ENCODE results near the gene SPHK1.

SPHK1 gene

DNA sequence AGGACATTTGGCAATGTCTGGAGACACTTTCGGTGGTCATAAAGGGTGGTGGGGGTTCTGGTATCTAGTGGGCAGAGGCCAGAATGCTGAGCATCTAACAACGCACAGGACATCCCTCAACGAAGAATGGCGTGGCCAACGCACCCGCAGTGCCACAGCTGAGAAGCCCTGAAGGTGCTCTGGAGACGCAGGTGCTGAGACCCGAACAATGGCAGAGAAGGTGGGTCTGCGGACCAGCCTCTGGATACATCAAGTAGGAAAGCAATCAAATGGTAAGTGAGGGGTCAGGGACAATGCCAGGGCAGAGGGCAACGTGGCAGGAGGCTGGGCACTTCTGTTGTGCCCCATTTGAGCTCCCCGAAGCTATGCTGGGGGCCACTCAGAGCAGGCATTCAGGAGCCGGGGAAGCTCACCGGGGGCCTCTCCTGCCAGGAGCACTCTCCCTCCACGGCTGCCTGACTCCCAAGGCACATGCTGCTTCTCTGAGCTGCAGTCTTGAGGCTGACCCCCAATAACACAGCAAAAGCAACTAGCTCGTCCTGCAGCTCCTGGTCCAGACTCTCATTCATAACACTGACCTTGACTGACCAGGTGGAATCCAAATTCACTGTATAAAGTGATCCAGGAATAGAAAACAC is 26.0 kb downstream of the SPHK1 start:
- DNase-seq, result no peak

GRCh38 chr17:76411247-76411646 is 26.8 kb downstream of the SPHK1 start:
- no peak for DNase-seq

- no peak for DNase-seq
Measured at GRCh38 chr17:76414334-76415295, 30.2 kb downstream of the SPHK1 start.

- DNase-seq, result no peak
Measured at GRCh38 chr17:76415786-76416185, 31.4 kb downstream of the SPHK1 start.

GRCh38 chr17:76416457-76416856 is 32.0 kb downstream of the SPHK1 start:
- DNase-seq, result no peak

DNA sequence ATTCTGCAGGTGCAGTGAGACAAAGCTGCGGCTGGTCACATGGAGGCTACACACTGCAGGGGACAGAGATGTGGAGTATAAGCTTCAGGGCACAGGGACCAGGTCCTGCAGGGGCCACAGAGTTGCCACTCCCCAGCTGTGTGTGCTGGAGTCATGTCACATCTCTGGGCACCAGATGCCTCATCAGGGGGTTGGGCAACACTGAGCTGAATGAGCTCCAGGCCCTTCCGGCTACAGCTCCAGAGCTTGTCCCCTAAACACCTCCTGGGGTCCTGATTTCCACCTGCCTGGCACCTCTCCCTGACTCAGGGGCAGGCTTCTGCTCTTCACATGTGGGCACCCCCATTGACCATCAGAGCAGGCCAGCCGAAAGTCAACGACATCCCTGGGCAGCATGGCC is 32.5 kb downstream of the SPHK1 start:
- no peak for DNase-seq

GRCh38 chr17:76417499-76418143 is 33.2 kb downstream of the SPHK1 start:
- no peak for DNase-seq

DNA sequence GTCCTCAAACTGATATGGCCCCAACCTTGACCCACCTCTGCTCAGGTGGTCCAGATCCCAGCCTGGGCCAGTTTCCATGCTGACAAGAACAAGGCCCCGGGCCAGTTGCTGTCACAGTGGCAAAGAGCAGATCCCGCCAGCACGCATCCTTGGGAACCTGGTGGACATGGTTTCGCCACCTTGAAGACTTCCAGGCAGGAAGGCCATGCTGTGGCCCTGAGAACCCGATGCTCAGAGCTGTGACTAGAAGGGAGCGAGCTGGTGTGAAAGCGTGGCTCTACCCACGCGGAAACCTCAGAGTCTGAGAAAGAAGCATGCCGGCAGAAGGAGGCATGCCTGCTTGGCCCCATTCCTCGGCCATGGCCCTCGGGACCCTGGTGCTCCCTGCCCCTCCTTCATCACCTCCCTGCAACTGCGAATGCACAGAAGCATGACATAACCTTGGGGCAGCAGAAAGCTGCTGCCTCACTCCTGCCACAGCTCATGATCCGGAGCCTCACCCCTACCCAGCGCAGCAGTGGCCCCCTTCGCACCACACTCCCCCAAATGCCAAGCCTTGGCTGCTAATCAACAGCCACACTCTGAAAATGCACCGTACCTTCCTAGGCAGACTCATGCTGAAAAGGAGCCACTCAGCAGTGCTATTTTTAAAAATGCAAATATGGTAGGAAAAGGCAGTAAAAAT is 35.3 kb downstream of the SPHK1 start:
- DNase-seq, result no peak

- DNase-seq, result no peak
Measured at GRCh38 chr17:76420356-76421043, 36.1 kb downstream of the SPHK1 start.

GRCh38 chr17:76421044-76421407 is 36.6 kb downstream of the SPHK1 start:
- no peak for DNase-seq

DNA sequence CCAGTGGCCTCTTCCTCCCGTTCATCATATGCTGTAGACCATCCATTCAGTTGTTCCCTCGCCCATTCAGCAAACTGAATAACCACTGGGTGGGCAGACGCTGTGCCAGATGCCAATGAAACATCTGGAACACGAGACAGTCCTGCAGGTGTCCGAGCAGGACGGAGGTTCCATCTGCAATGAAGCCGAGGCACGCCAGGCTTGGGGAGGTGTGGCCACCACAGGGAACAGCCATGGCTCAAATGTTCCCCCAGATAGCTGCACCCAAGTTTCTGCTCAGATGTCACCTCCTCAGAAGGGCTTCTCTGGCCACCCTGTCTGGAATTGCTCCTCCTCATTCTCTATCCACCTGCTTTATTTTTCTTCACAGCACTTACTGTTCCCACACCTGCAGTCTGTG is 38.0 kb downstream of the SPHK1 start:
- no peak for DNase-seq

GRCh38 chr17:76422860-76423259 is 38.5 kb downstream of the SPHK1 start:
- no peak for DNase-seq

DNA sequence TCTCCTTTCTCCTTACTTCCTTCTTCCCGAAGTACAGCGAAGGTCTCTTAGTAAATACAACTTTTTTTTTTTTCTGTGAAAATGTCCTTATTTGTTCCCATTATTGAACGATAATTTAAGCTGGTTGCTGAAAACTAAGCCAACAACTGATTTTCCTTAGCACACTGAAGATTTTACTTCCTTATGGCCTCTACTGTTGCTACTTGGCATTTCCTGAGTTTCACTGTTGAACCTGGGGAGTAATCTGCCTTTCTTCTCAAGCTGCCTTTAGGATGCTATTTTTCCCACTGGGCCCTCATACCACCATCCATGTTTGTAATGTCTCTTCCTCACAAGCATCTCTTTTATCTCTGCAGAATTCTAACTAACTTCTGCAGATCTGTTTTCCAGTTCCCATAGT is 42.4 kb downstream of the SPHK1 start:
- no peak for DNase-seq

DNA sequence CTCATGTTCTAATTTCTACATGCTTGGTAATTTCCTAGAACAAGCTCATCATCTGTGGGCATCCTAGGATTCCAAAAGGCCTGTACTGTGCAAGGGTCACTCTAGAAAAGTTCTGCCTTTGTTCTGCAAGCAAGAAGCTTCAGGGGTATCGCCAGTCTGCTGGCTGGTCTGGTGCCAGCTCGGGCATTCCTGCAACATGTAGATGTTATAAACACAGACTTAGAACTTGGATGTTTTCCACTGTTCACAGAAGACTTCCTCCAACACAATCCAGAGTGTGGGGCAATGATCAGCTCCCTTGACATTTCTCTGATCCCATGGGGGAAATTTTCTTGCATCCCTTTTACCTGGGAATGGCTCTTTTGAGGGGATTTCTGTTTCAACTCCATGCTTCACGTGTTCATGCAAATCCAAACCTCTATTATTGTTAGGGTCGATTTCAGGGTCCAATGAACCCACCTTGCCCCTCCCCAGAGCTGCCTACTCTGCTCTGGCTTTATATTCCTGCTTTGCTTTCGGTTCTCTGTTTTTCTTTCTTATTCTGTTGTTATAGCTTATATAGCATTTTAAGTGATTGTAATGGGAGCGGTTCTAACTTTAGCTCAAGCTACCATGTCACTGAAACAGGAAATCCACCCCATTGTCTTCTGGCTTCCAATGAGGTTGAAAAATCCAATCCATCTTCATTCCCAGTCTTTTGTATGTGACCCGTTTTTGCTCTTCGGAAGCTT is 43.3 kb downstream of the SPHK1 start:
- DNase-seq, result no peak

DNA sequence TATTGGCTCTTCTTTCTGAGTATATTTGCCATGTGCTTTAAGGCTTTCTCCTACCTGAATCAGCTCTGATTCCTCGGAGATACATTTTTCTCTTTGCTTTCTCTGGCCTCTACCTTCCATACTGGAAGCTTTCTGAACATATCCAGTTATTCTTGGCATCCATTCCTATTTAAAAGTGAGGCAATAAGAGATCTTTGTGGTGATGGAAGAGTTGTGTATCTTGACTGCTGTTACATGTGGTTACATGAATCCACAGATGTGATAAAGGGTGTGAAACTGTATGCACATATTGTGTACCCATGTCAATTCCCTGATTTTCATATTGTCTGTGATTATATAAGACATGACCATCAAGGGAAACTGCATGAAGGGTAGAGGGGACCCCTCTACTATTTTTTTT is 44.1 kb downstream of the SPHK1 start:
- no peak for DNase-seq

DNA sequence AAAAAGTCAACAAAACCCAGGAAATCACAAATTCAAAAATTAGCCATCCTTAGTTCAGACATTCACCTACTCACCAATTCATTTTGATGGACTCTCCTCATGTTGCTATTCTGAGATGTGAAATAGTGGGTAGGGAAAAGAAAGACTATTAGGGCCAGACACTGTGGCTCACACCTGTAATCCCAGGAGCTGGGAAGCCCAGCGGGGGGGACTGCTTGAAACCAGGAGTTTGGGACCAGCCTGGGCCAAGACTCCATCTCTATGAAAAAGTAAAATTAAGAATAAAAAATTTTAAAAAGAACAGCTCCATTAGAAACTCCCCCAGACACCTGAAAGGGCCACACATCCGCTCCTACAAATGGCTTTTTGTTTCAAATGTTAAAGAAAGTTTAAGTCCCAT is 47.1 kb downstream of the SPHK1 start:
- DNase-seq, result no peak

GRCh38 chr17:76432004-76432403 is 47.6 kb downstream of the SPHK1 start:
- DNase-seq, result no peak

DNA sequence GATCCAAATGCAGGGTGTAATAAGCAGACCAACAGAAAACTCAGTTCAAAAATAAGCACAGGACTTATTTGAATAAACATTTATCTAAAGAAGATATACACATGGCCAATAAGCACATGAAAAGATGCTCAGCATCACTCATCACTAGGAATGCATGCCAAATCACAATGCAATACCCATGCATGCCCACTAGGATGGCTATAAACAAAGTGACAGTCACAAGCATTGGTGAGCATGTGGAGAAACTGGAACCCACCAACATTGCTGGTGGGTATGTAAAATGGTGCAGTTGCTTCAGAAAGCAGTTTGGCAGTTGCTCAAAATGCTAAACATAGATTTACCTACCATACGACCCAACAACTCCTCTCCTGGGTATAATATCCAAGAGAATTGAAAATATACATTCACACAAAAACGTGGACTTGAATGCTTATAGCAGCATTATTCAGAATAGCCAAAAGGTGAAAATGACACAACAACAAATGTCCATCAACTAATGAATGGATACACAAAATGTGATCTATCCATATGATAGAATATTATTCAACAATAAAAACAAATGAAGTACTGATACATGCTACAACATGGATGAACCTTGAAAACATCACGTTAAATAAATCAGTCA is 48.4 kb downstream of the SPHK1 start:
- DNase-seq, result no peak

DNA sequence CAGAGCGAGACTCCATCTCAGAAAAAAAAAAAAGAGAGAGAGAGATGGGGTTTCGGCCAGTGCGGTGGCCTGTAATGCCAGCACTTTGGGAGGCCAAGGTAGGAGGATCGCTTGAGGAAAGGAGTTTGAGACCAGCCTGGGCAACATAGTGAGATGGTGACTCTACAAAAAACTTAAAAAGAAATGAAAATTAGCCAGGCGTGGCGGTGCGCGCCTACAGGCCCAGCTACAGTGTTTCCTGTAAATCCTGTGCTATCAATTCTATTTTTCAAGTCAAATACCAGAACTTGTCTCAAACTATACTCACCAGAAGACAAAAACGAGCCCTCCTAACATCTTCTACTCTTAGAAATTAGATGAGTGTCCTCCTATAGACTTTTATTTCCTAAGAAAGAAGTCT is 49.3 kb downstream of the SPHK1 start:
- no peak for DNase-seq

DNA sequence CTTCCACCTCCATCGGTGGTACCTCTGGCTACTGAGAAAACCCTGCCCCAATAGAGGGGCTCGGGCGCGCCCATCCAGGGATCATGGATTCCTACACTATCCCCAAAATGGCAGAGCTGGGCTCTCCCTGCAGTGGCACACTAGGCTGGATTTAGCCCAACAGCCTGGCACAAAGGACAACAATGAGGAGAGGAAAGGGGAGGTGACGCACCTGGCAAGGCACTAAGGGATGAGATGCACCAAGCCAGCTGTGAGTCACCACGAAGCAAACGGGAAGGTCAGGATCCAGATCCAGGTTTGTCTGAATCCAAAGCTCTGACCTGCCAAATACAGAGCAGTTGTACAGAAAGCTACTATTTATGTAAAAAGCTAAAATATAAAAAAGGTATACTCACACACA is 50.5 kb downstream of the SPHK1 start:
- DNase-seq, result no peak

DNA sequence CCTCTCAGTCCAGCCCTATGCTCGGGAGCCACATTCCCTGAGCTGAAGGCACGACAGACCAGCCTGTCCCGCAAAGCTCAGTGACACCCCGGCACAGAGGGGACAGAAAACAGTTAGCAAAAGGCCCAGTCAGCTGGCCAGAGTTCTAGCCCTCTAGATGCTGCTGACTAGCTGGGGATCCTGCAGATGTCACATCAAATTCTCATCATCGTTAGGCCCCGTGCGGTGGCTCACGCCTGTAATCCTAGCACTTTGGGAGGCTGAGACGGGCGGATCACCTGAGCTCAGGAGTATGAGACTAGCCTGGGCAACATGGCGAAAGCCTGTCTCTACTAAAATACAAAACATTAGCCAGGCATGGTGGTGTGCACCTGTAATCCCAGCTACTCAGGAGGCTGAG is 51.3 kb downstream of the SPHK1 start:
- no peak for DNase-seq

Measured in cortex of kidney (tissue), 1 donor.